KOPT-K1 (cell line): ENCODE results near the gene TMEM39B.
"Not testable (repeated sequence)": the region's sequence is repeated elsewhere in the genome, so short reads cannot be mapped to it uniquely, and the experiment has no call there.

Source experiments
- H3K27ac ChIP-seq: fragments of 200-600 bp; sonication (generic); 2 replicates; pipeline ENCODE4 v1.5.1; 2016; ENCODE audit warnings: antibody characterized with exemption, mild to moderate bottlenecking, low read depth, low read length; ENCODE audit not compliant: poor library complexity, severe bottlenecking
- H3K36me3 ChIP-seq: fragments of 200-600 bp; sonication (generic); 2 replicates; pipeline ENCODE4 v1.5.1; 2017; ENCODE audit warnings: antibody characterized with exemption, mild to moderate bottlenecking, low read length, moderate library complexity; ENCODE audit not compliant: insufficient read depth
- H3K9me3 ChIP-seq: fragments of 200-600 bp; sonication (generic); 2 replicates; pipeline ENCODE4 v1.5.1; 2017; ENCODE audit warnings: antibody characterized with exemption, low read length, mild to moderate bottlenecking; ENCODE audit not compliant: insufficient read depth, poor library complexity, severe bottlenecking

Gene TMEM39B

GRCh38 chr1:32091591-32091990 lies 18.9 kb downstream of the TMEM39B start:
- Histone ChIP-seq H3K27ac (no peak overlapping the region), H3K36me3 (peaks cover 79% of the 10 kb centered on the region), H3K9me3 (no peaks in the 10 kb centered on the region)

- Histone ChIP-seq H3K36me3 (peaks cover 90% of the 10 kb centered on the region), H3K9me3 (no peaks in the 10 kb centered on the region), H3K27ac (no peak overlapping the region)
Measured at GRCh38 chr1:32094746-32095521, 22.2 kb downstream of the TMEM39B start.

DNA sequence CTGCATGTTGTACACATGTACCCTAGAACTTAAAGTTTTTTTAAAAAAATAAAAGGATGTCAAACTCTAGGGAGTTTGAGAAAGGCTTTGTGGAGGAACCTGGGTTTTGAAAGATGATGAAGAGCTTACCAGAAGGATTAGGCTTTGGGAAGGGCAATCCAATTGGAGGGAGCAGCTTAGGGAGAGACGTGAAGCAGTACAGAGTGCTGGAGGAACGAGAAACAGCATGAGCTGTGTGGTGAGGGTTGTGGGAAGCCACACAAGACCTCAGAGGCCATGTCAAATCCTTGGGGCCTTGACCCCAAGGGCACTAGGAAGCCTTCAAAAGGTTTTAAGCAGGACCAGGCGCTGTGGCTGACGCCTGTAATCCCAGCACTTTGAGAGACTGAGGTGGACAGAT lies 26.7 kb downstream of the TMEM39B start:
- Histone ChIP-seq H3K27ac (no peak overlapping the region), H3K36me3 (peaks cover 87% of the 10 kb centered on the region), H3K9me3 (no peaks in the 10 kb centered on the region)

GRCh38 chr1:32100359-32100758 lies 27.6 kb downstream of the TMEM39B start:
- H3K9me3 ChIP-seq = no peaks in the 10 kb centered on the region
- no peak overlapping the region for H3K27ac ChIP-seq
- H3K36me3 ChIP-seq = peaks cover 78% of the 10 kb centered on the region

DNA sequence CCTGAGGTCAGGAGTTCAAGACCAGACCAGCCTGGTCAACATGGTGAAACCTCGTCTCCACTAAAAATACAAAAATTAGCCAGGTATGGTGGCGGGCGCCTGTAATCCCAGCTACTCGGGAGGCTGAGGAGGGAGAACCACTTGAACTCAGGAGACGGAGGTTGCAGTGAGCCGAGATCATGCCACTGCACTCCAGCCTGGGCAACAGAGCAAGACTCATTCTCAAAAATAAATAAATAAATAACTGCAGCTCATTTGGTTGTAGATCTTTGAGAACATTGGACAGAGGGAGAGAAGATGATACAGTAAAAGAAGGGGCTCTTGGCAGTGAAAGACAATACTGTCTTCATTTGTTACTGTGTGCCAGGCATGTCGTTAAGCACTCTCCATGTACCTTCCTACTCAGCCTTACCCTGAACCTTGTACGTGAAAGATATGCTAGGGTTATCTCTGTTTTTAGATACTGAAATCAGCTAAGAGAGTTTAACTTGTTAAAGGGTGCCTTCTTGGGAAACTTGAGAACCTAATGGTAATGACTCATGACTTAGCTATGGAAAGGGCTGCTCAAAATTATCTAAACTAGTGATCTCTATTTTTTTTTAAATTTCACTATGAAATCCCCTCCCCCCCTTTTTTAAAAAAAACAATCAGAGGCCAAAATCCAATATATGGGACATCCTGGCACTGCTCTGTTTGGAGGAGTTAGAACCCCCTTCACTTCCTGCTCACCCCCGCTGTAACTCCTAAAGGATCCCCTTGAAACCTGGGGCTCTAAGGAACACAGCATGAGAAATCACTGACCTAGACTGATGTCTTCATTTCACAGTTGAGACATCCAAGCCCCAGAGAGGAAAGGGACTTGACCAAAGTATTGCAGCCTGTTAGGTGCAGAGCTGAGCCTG lies 28.3 kb downstream of the TMEM39B start:
- peaks cover 71% of the 10 kb centered on the region for H3K36me3 ChIP-seq
- H3K27ac ChIP-seq = no peak overlapping the region
- no peaks in the 10 kb centered on the region for H3K9me3 ChIP-seq

- Histone ChIP-seq H3K9me3 (no peaks in the 10 kb centered on the region), H3K27ac (no peak overlapping the region), H3K36me3 (peaks cover 40% of the 10 kb centered on the region)
Measured at GRCh38 chr1:32104127-32104526, 31.4 kb downstream of the TMEM39B start.

DNA sequence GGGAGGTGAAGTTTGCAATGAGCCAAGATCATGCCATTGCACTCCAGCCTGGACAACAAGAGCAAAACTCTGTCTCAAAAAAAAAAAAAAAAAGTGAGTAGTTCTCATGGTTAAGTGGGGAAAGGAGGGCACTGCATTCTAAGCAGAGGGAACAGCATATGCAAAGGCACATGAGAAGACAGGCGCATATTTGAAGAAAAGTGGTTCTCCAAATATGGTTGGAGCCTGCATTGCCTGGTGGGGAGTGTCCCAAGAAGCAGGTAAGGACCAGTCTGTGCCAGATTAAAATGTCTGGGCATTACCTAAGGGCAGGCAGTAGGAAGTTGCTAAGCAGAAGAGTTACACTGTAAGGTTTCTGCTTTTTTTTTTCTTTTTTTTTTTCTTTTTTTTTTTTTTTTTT lies 32.6 kb downstream of the TMEM39B start:
- no peaks in the 10 kb centered on the region for H3K9me3 ChIP-seq
- H3K27ac ChIP-seq = no peak overlapping the region
- H3K36me3 ChIP-seq = peaks cover 30% of the 10 kb centered on the region

- H3K36me3 ChIP-seq = peaks cover 19% of the 10 kb centered on the region
- H3K9me3 ChIP-seq = no peaks in the 10 kb centered on the region
- H3K27ac ChIP-seq = no peak overlapping the region
Measured at GRCh38 chr1:32106663-32107275, 34.0 kb downstream of the TMEM39B start.

DNA sequence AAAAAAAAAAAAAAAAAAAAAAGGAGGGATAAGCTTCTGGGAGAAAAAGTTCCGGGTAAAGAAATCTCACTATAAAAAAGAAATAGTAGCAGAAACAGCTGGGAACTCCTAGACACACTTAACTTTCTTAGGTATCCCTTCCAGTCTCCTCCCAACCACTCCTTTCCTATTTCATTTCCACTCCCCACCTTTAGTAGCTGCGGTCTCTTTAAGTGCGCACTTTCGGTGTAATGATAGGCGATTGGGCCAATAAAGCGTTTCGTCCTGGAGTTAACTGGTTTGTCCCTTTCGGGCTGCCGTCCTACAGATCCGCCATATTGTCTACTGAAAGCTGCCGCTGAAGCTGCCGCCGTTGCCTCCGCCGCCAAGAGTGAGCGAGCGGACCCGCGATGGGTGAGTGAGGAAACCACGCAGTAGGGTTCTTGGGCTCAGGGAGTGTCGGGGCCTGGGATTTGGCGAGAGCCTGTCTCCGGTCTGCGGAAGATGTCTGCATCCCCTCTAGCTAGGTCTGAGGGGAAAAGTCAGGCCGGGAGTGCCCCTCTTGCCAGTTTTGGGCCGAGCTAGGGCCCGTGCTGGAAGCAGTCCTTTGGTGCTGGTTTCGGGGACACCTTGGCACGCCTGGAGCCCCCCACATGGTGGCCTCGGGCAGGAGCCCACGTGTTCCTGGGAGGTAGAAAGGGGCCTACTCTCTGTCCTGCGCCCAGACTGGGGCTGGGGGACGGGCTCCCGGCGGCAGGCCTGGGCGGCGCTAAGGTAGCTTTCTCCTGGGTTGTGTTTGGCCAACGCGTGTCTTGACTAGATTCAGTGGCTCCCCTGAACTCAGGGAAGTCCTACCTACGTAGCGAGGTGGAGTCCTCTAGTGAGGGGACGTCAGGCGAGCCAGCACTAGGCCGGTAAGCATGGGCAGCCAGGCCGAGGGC lies 35.3 kb downstream of the TMEM39B start, which contains the start of gene KPNA6:
Gene KPNA6, plus strand, starts transcription at position 315 of the 920 bp plus-strand sequence. Its CDS starts 75 bp downstream, at position 390.
- H3K27ac ChIP-seq = peak within 1 kb of the TSS; percentile 84
- H3K9me3 ChIP-seq = no peaks in the 10 kb centered on the region
- H3K36me3 ChIP-seq = peaks cover 6% of the 10 kb centered on the region; the same call in 1 of the 2 replicates

DNA sequence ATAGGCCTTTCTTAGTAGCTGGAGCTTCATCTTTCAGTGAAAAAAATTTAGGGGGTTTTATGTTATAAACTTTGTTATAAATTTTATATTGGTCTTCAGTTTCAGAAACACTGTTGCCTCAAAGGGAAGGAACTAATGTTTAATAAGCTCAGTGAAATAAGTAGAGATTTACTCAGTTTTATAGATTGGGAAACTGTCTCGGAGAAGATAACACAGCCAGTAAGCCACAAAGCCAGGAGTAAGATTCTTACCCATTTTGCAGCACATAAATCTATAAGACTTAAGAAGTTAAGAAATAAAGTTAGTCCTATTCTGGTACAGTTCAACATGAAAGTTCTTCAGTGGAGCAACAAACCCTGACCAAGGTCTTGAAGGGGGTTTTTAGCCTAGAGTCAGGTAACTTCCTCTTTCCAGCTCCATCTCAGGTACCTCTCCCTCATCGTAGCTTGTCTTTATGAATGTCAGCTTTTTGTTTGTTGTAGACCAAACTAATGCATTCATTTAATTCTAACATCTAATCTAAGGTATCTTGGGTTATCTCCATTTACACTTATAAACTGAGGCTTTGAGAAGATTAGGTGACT lies 38.4 kb downstream of the TMEM39B start:
- Histone ChIP-seq H3K9me3 (no peaks in the 10 kb centered on the region), H3K27ac (no peak overlapping the region), H3K36me3 (peaks cover 13% of the 10 kb centered on the region)

- H3K9me3 ChIP-seq = no peaks in the 10 kb centered on the region
Measured at GRCh38 chr1:32111789-32112188, 39.0 kb downstream of the TMEM39B start.

GRCh38 chr1:32112806-32113375 lies 40.2 kb downstream of the TMEM39B start:
- Histone ChIP-seq H3K36me3 (peaks cover 20% of the 10 kb centered on the region), H3K27ac (no peak overlapping the region), H3K9me3 (no peaks in the 10 kb centered on the region)

More at GRCh38 chr1:32111789-32112188, 39.0 kb downstream of the TMEM39B start:
- H3K27ac ChIP-seq = no peak overlapping the region
- peaks cover 18% of the 10 kb centered on the region for H3K36me3 ChIP-seq

GRCh38 chr1:32113436-32113835 lies 40.7 kb downstream of the TMEM39B start:
- H3K27ac ChIP-seq, H3K9me3 ChIP-seq: not testable (repeated sequence)
- peaks cover 20% of the 10 kb centered on the region for H3K36me3 ChIP-seq

DNA sequence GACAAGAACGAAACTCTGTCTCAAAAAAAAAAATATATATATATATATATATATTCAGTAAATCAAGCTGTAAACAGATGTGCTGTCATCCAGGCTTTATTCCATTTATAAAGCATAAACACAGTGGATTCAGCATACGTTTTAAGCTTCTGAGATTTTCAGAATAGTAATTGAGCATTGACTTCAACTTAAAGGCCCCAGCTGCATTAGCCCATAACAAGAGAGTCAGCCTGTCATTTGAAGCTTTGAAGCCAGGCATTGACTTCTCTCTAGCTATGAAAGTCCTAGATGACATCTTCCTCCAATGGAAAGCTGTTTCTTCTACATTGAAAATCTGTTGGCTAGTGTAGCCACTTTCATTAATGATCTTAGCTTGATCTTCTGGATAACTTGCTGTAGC lies 41.7 kb downstream of the TMEM39B start:
- H3K36me3 ChIP-seq = peaks cover 20% of the 10 kb centered on the region
- H3K9me3 ChIP-seq = no peaks in the 10 kb centered on the region
- H3K27ac ChIP-seq = no peak overlapping the region
